Measurements from ENCODE around the gene SPTBN5. TPM values are rescaled to one million over a fixed set of nuclear protein-coding genes. Genes with fewer than 3 reads are reported as not detected.

The SPTBN5 gene
- total RNA-seq, 2 donors from 2014 or later: 0.63 to 1.3 TPM

DNA sequence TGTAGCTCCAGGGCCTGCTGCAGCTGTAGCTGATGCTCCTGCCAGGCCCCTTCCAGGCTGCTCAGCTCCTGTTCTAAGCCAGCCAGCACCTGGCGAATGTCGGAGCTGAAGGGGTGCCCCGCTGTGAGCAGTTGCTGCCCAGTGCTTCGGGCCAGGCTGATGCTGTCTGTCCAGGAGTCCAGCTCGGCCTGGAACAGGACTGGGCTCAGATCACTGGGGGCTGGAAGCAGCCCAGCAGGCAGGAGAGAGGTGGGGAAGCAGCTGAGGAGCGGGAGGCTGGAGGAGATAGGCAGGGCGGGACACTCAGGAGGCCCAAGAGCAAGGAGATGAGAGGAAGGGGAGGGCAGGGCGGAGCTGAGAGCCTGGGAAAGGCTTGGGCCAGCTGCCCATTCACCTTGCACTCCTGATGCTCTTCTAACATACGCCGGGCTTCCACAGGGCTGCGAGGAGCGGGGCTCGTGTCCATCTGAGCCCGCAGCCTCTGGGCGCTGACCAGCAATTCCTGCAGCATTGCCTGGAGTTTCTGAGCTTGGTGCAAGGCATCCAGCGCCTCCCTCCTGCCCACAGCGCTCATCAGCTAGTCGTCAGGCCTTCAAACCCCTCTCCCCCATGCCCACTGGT is 32.0 kb downstream of the SPTBN5 start:
- H3K27me3 ChIP-seq: no peaks in the 10 kb centered on the region
- no peak for DNase-seq (ENCODE audit: low spot score)
- TF ChIP-seq, protein P1, sequence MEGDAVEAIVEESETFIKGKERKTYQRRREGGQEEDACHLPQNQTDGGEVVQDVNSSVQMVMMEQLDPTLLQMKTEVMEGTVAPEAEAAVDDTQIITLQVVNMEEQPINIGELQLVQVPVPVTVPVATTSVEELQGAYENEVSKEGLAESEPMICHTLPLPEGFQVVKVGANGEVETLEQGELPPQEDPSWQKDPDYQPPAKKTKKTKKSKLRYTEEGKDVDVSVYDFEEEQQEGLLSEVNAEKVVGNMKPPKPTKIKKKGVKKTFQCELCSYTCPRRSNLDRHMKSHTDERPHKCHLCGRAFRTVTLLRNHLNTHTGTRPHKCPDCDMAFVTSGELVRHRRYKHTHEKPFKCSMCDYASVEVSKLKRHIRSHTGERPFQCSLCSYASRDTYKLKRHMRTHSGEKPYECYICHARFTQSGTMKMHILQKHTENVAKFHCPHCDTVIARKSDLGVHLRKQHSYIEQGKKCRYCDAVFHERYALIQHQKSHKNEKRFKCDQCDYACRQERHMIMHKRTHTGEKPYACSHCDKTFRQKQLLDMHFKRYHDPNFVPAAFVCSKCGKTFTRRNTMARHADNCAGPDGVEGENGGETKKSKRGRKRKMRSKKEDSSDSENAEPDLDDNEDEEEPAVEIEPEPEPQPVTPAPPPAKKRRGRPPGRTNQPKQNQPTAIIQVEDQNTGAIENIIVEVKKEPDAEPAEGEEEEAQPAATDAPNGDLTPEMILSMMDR (IDR thresholded peaks at IDR 0.05): no peak

DNA sequence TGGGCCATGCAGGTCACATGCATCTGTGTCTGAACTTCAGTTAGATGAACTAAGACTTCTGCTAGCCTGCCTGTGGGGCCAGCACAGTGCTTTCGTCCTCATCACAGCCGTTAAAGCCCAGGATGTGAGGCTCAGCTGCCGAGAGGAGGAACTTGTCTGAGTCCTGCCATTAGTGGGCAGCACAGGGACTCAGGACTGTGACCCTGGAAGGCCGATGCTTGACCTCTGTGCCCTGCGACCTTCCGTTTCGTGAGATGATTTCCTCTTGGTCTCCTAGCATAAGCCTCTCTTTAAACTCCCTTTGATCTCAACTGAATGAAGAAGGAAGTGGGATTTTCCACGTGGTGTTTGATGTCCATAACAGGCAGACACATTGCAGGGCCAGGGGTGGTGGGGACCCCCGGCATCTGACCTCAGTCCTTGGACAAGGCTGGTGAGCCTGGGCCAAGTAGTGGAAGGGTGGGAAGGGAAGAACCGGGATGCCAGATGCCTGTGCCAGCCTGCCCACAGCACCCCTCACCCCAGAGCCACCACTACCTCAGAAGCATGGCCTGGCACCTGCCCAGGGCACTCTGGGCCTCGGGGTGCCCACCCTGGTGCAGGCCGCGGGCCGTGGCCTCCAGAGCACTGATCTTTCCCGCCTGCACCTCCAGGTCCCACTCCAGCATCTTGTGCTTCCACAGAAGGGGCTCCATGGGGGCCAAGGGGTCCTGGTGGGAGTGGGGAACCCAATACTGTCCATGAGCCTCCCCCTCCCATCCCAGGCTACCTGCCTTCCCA is 33.6 kb downstream of the SPTBN5 start:
- no peak for DNase-seq (ENCODE audit: low spot score)

More for the DNA sequence above, 32.0 kb downstream of the SPTBN5 start:
- H3K4me3 ChIP-seq: no peak overlapping the region
- H3K9me3 ChIP-seq: no peaks in the 10 kb centered on the region
- no peaks in the 10 kb centered on the region for H3K36me3 ChIP-seq
- H3K4me1 ChIP-seq: no peaks in the 10 kb centered on the region
- no peak overlapping the region for H3K27ac ChIP-seq

DNA sequence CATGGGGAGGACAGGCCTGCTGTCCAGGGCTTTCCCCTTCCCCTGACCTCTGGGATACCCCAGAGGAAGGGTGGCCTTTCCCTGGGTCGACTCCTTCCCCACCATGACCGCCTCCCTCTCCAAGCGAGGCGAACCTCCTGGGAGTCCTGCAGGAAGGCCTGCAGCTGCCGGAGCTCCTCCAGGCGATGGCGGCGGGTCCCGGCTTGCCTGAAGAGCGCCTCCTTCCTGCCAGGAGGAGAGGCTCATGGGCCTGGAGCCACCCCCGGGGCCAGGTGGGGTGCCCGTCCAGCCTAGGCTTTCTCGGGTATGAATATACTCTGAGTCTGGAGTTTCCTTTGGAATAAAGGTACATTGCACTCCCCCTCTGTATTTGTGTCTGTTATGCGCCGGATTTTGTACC is 35.1 kb downstream of the SPTBN5 start:
- Histone ChIP-seq H3K27me3 (no peaks in the 10 kb centered on the region), H3K4me3 (no peak overlapping the region), H3K4me1 (no peaks in the 10 kb centered on the region), H3K9me3 (no peaks in the 10 kb centered on the region), H3K27ac (no peak overlapping the region), H3K36me3 (no peaks in the 10 kb centered on the region)
- no peak for DNase-seq (ENCODE audit: low spot score)
- TF ChIP-seq, protein P1 (IDR thresholded peaks at IDR 0.05): no peak

More for the DNA sequence above, 33.6 kb downstream of the SPTBN5 start:
- Histone ChIP-seq H3K27me3 (no peaks in the 10 kb centered on the region), H3K36me3 (no peaks in the 10 kb centered on the region), H3K4me3 (no peak overlapping the region), H3K4me1 (no peaks in the 10 kb centered on the region), H3K27ac (no peak overlapping the region), H3K9me3 (no peaks in the 10 kb centered on the region)
- TF ChIP-seq, protein P1 (IDR thresholded peaks at IDR 0.05): no peak

DNA sequence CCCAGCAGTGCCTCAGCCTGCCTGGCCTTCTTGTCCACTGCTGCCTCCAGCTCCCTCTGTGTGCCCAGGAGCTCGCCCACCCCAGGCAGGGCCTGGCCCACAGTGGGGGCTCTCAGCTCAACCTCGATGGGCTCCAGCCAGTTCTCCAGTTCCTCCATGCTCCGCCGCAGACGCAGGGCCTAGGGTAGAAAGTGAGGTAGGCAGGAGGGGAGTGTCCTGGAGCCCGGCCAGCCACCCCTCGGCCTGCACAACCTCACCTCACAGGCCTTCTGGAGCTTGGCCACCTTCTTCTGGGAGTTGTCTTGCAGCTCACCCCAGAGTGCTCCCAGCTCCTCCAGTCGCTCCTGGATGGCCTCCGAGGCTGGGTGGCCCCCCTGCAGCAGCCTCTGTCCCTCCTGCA is 36.5 kb downstream of the SPTBN5 start:
- Histone ChIP-seq H3K27me3 (no peaks in the 10 kb centered on the region), H3K4me3 (no peak overlapping the region), H3K9me3 (no peaks in the 10 kb centered on the region), H3K4me1 (no peaks in the 10 kb centered on the region), H3K36me3 (no peaks in the 10 kb centered on the region), H3K27ac (no peak overlapping the region)
- TF ChIP-seq, protein P1 (IDR thresholded peaks at IDR 0.05): no peak
- no peak for DNase-seq (ENCODE audit: low spot score)

DNA sequence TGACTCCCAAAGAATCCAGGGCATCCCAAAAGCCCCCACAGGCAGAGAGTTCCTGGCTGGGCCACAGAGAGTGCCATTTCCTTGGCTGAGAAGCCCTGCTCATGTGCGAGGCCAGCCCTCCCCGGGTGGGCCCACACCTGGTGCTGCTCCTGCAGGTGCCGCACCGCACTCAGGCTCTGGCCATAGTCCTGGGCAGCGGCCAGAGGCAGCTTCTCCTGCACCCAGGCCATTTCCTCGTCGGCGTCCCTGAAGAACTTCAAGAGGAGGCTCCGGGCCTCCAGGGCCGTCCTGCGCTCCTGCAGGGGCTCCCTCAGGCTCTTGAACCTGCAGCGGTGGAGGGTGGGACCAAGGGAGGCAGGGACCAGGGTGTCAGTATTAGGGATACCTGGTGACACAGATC is 37.1 kb downstream of the SPTBN5 start:
- H3K27me3 ChIP-seq: no peaks in the 10 kb centered on the region

More for the DNA sequence above, 37.1 kb downstream of the SPTBN5 start:
- no peak overlapping the region for H3K4me3 ChIP-seq
- no peaks in the 10 kb centered on the region for H3K4me1 ChIP-seq
- no peaks in the 10 kb centered on the region for H3K36me3 ChIP-seq
- TF ChIP-seq, protein P1 (IDR thresholded peaks at IDR 0.05): no peak
- H3K27ac ChIP-seq: no peak overlapping the region
- no peaks in the 10 kb centered on the region for H3K9me3 ChIP-seq
- no peak for DNase-seq (ENCODE audit: low spot score)
